HUES64 (cell line): ENCODE measurements around the gene COL2A1.

Source experiments
- H3K27ac ChIP-seq: 2 replicates; pipeline ENCODE4 v1.7.0; 2013; ENCODE audit warnings: low read depth, low read length, inconsistent platforms
- H3K27me3 ChIP-seq: 2 replicates; pipeline ENCODE4 v1.6.1; 2013; ENCODE audit warnings: mild to moderate bottlenecking, low read length; ENCODE audit not compliant: insufficient read depth
- H3K36me3 ChIP-seq: 2 replicates; pipeline ENCODE4 v1.6.1; 2013; ENCODE audit warnings: mild to moderate bottlenecking, low read length; ENCODE audit not compliant: insufficient read depth
- H3K4me1 ChIP-seq: 2 replicates; pipeline ENCODE4 v1.6.1; 2013; ENCODE audit warnings: mild to moderate bottlenecking, low read length, moderate library complexity; ENCODE audit not compliant: insufficient read depth
- H3K4me3 ChIP-seq: 2 replicates; pipeline ENCODE4 v1.5.1; 2013; ENCODE audit warnings: mild to moderate bottlenecking, low read length, moderate library complexity
- H3K9ac ChIP-seq: 2 replicates; pipeline ENCODE4 v1.6.1; 2013; ENCODE audit warnings: mild to moderate bottlenecking, low read depth, low read length
- H3K9me3 ChIP-seq: 2 replicates; pipeline ENCODE4 v1.6.1; 2013; ENCODE audit warnings: low read depth, low read length; ENCODE audit not compliant: insufficient read depth
- WGBS: fragments of 150-250, 120-280 bp; methylation state at CpG from one replicate; pipeline ENCODE4 v1.1.7; 2013; ENCODE audit warnings: missing lambda C conversion rate; 5-methylcytosine and 5-hydroxymethylcytosine counted together

The COL2A1 gene

GRCh38 chr12:47941475-47941780 is 62.8 kb downstream of the COL2A1 start:
- Histone ChIP-seq H3K27me3 (peaks cover 32% of the 10 kb centered on the region), H3K4me3 (no peak overlapping the region), H3K9ac (no peak overlapping the region), H3K27ac (no peak overlapping the region), H3K36me3 (no peaks in the 10 kb centered on the region), H3K4me1 (peaks cover 3% of the 10 kb centered on the region; the same call in 1 of the 2 replicates), H3K9me3 (no peaks in the 10 kb centered on the region)
- WGBS, result 70% methylated on average over 9 of the region's 9 CpGs

GRCh38 chr12:47940773-47941474 is 63.4 kb downstream of the COL2A1 start:
- no peak overlapping the region for H3K9ac ChIP-seq
- no peaks in the 10 kb centered on the region for H3K36me3 ChIP-seq
- no peak overlapping the region for H3K27ac ChIP-seq
- H3K9me3 ChIP-seq, result no peaks in the 10 kb centered on the region
- H3K4me3 ChIP-seq, result no peak overlapping the region
- peaks cover 3% of the 10 kb centered on the region; the same call in 1 of the 2 replicates for H3K4me1 ChIP-seq
- peaks cover 32% of the 10 kb centered on the region for H3K27me3 ChIP-seq
- WGBS, result 88% methylated on average over 10 of the region's 10 CpGs

GRCh38 chr12:47939009-47939601 is 65.2 kb downstream of the COL2A1 start:
- Histone ChIP-seq H3K27ac (no peak overlapping the region), H3K4me1 (peaks cover 3% of the 10 kb centered on the region; the same call in 1 of the 2 replicates), H3K27me3 (peaks cover 32% of the 10 kb centered on the region), H3K36me3 (no peaks in the 10 kb centered on the region), H3K9me3 (no peaks in the 10 kb centered on the region), H3K9ac (no peak overlapping the region), H3K4me3 (no peak overlapping the region)
- 93% methylated on average over 6 of the region's 6 CpGs for WGBS

- H3K4me3 ChIP-seq, result no peak overlapping the region
- H3K4me1 ChIP-seq, result peaks cover 3% of the 10 kb centered on the region; the same call in 1 of the 2 replicates
- H3K27me3 ChIP-seq, result peaks cover 29% of the 10 kb centered on the region
- no peak overlapping the region for H3K27ac ChIP-seq
- H3K36me3 ChIP-seq, result no peaks in the 10 kb centered on the region
- H3K9me3 ChIP-seq, result no peaks in the 10 kb centered on the region
- no peak overlapping the region for H3K9ac ChIP-seq
- WGBS, result 92% methylated on average over 4 of the region's 4 CpGs
These were observed 65.7 kb downstream of the COL2A1 start for GRCh38 chr12:47938594-47938993.

GRCh38 chr12:47938093-47938492 is 66.2 kb downstream of the COL2A1 start:
- H3K9me3 ChIP-seq, result no peaks in the 10 kb centered on the region
- no peaks in the 10 kb centered on the region for H3K36me3 ChIP-seq
- H3K27ac ChIP-seq, result no peak overlapping the region
- 92% methylated on average over 1 of the region's 1 CpG for WGBS
- peaks cover 24% of the 10 kb centered on the region for H3K27me3 ChIP-seq
- H3K4me3 ChIP-seq, result no peak overlapping the region
- peaks cover 3% of the 10 kb centered on the region; the same call in 1 of the 2 replicates for H3K4me1 ChIP-seq
- no peak overlapping the region for H3K9ac ChIP-seq

GRCh38 chr12:47935184-47935583 is 69.1 kb downstream of the COL2A1 start:
- Histone ChIP-seq H3K9me3 (no peaks in the 10 kb centered on the region), H3K9ac (no peak overlapping the region)
- WGBS, result 77% methylated on average over 9 of the region's 9 CpGs

GRCh38 chr12:47931187-47931586 is 73.1 kb downstream of the COL2A1 start:
- Histone ChIP-seq H3K9me3 (no peaks in the 10 kb centered on the region), H3K4me3 (no peak overlapping the region), H3K4me1 (no peaks in the 10 kb centered on the region), H3K9ac (no peak overlapping the region), H3K27ac (no peak overlapping the region), H3K36me3 (no peaks in the 10 kb centered on the region), H3K27me3 (peaks cover 25% of the 10 kb centered on the region)
- 83% methylated on average over 1 of the region's 1 CpG for WGBS

More at GRCh38 chr12:47935184-47935583, 69.1 kb downstream of the COL2A1 start:
- Histone ChIP-seq H3K4me1 (no peaks in the 10 kb centered on the region), H3K27me3 (peaks cover 6% of the 10 kb centered on the region; the same call in 1 of the 2 replicates), H3K36me3 (no peaks in the 10 kb centered on the region), H3K27ac (no peak overlapping the region), H3K4me3 (no peak overlapping the region)

- peaks cover 31% of the 10 kb centered on the region for H3K27me3 ChIP-seq
- no peaks in the 10 kb centered on the region for H3K4me1 ChIP-seq
- no peak overlapping the region for H3K4me3 ChIP-seq
- H3K27ac ChIP-seq, result no peak overlapping the region
- H3K36me3 ChIP-seq, result no peaks in the 10 kb centered on the region
- WGBS, result 89% methylated on average over 5 of the region's 5 CpGs
- no peaks in the 10 kb centered on the region for H3K9me3 ChIP-seq
- no peak overlapping the region for H3K9ac ChIP-seq
These were observed 73.6 kb downstream of the COL2A1 start for GRCh38 chr12:47930634-47931033.

GRCh38 chr12:47927346-47927745 is 76.9 kb downstream of the COL2A1 start:
- H3K27ac ChIP-seq, result no peak overlapping the region
- 76% methylated on average over 3 of the region's 3 CpGs for WGBS
- no peaks in the 10 kb centered on the region for H3K4me1 ChIP-seq
- H3K36me3 ChIP-seq, result no peaks in the 10 kb centered on the region
- H3K4me3 ChIP-seq, result no peak overlapping the region
- H3K27me3 ChIP-seq, result peaks cover 58% of the 10 kb centered on the region
- no peak overlapping the region for H3K9ac ChIP-seq
- no peaks in the 10 kb centered on the region for H3K9me3 ChIP-seq
